GM21737 (cell line): ENCODE results near the gene HMSD.

Experiments
- ATAC-seq: cut with Tn5 transposase; IDR thresholded peaks from one replicate; pipeline ENCODE4 v1.9.1; 2021; ENCODE audit warnings: mild to moderate bottlenecking, moderate library complexity; ENCODE audit not compliant: unreplicated experiment

Gene HMSD

DNA sequence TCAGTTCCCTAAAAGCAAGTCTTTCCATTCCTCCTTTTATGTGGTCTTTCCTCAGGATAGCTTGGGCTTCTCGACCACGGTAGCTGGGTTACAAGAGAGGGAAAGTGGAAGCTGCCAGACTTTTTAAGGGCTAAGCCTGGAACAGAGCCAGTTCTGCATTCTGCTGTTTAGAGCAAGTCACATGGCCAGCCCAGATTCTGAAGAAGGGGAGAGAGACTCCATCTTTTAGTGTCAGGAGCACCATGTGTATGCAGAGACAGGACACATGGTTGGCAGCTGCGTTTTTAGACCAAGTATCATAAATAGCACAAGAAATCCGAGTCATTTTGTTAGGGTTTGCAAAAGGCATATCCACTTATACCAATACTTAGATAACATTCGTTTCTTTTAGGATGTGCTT lies 4.7 kb downstream of the HMSD start:
- no peak for ATAC-seq

DNA sequence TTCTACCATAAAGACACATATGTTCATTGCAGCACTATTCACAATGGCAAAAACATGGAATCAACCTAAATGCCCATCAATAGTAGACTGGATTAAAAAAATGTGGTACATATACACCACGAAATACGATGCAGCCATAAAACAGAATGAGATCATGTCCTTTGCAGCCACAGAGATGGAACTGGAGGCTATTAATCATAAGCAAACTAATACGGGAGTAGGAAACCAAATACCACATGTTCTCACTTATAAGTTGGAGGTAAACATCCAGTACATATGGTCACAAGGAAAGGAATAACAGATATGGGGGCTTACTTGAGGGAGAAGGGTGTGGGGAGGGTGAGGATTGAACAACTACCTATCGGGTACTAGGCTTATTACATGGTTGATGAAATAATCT lies 7.7 kb downstream of the HMSD start:
- ATAC-seq: no peak

DNA sequence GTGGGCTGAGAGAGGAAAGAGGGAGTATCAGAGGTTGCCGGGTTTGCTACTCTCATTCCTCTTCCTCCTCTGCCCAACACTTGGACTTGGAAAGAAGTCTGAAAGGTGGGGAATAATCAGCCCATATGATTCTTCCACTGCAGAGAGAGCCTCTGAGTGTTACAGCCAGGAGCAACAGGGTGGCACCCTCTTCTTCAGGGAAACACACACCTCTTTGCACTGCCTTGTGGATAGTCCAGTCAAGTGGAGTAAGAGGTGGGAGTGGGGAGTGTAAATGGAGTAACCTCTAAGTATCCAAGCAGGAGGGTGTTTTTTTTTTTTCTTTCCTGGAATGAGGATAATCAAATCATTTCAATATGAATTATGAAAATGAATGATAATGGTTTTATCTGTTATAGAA lies 11.8 kb downstream of the HMSD start:
- ATAC-seq: no peak

DNA sequence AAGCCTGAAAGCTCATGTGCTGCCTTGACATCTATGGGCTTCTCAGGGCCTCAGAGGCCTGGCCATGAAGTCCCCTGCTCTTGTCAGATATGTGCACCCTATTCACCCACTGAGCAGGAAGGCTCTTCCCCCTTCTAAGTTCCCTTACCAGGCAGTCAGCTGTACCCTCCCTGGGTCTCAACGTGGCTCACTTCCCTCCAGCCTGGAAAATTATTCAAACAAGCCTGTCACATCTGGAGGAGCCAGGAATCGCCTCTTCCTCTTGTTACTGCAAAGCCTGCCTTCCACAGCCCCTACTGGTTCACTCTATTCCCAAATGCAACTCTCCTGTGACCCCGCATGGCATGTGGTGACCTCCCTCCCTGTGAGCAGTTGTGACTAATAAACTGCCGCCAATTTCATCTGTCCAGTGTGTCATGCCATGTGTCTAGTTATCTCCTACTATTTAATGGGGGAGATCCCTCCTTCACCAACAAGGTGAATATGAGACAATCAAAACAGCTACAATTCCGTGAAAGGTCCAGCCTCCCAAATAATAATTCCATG lies 12.4 kb downstream of the HMSD start:
- no peak for ATAC-seq

DNA sequence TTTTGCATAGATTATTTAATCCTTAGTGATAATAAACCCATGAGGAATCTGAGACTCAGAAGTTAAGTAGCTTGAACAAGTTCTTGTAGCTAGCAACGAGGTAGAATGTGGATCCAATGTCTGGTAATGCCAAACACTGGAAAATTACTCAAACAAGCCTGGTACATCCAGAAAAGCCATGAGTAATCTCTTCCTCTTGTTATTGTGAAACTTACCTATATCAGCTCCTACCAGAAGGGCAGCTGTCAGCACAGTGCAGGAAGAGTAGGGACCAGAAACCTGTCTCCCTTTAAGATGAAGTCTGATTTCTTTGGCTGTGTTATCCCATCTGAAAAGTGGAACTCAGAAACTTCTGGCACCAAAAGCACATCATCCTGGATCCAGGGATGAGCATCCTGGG lies 13.0 kb downstream of the HMSD start:
- ATAC-seq: no peak

DNA sequence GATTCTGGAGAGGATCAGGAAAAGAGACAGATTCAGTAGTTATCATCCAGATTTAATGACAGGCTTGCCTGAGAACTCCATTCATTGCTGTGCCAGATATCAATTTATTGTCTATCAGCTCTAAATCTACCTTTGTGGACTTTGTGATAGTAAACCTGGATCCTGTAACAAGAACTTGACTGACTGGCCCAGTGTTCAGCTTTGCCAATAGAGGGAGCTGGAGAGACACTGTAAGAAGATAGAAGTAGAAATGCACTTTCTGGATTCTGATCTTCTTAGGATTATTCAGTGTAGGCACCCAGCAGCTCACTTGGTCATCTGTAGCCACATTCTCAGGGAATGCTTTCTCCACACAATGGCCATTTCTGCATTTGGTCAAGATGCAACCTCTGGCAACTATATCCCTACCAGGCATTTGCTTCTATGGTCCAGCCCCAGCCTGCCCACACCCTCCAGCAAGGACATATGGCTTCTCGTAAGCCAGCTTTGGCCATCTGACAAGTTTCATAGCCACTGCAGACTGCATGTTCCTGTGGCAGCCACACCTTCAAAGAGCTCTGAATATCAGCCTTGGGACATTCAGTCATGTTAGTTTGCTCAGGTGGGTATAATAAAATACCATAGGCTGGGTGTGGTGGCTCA lies 14.6 kb downstream of the HMSD start:
- ATAC-seq: peak; percentile 65

DNA sequence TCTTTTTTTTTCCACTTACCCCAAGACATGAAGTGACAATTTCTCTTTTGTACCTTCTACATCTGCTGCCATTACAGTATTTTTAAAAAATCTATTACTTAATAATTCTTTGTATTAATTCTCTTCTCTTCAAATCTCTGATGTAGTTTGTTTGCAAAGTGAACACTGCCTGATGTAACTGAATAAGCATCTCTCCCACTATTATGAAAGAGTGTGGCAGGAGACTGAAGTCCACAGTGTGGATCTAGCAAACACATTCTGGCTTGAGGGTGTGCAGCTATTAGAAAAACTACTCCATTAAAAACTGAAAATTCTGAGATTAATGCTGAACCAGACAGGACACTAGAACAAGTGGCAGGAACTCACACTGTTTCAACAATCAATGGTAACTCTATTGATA lies 15.8 kb downstream of the HMSD start:
- ATAC-seq: no peak

DNA sequence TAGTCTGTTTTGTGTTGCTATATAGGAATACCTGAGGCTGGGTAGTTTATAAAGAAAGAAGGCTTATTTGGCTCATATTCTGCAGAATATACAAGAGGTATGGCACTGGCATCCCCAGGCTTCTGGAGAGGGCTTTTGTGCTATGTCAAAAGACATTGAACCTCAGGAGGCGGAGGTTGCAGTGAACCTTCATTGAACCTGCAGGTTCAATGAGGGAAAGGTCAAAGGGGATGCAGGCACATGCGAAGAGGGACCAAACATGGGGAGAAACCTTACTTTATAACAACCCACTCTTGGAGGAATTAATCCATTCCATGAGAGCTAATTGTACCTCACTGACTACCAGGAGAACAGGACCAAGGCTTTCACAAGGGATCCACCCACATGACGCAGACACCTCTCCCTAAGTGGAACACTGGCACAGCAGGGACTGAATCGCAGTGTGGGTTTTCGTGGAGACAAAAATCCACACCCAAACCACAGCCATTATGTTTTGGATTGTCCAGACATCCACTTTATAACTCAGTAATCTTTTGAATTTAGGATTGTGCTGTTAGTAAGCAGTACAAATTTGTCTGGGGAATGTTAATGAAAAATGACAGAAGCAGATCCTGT lies 16.7 kb downstream of the HMSD start:
- ATAC-seq: no peak

DNA sequence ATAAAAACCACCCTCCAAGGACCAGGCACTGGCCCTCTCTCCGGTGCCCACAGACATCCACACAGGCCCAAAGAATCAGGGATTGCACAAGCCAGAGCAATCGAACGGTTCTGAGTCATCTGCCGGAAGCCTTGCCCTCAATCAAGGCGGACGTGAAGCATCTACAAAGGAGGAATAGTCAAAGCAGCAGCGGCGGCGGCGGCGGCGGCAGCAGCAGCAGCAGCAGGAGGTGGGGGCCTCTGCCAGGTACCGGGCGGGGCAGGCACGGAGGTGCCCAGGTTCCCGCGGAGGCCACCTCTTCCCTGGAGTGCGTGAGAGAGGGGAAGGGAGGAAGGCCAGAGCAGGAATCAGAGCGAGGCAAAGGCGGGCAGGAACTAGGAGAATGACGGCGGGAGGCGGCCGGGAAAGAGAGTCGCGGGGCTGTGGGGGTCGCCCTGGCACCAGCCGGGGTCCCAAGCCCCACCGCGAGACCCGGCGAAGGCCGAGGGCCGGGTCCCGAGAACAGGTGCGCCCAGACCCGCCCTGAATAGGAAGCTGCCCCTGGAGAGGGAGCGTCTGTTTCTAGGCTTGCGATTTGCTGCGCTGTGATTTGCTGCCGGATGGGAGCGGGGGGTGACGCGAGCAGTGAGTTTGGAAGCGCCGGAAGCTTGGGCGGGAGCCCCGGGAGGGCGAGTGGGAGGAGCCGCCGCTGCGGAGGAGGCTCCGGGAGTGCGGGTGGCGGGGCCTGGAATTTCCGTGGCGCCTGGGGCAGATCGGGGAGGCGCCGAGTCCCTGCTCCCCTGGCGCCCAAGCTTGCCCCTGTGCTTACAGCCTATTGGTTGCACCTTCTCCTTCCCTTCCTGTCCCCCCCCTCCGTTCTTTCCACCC lies 21.1 kb downstream of the HMSD start, which contains the start of gene SERPINB8:
SERPINB8 (plus strand) TSS at position 140 of the 867 bp plus-strand sequence. CDS start 8,228 bp downstream, outside the sequence.
- peak; percentile 91 for ATAC-seq

DNA sequence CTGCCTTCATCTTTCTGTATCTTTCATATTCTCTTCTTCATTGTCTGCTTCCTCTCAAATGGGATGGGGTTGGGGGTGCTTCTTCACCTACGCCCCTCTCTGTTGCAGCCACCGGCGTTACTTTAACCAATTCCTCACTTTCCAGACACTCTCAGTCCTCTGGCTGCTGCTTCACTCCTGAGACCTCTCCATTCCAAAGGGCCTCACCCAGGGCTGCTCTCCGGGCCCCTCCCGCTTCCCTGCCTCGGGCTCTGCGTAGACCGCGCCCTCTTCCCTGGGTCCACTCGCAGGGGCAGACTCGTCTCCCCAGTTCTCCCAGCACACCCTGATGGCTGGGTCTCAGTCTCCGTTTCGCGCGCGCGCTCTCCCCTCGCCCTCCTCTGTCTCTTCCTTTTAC lies 21.7 kb downstream of the HMSD start:
- peak; percentile 1 for ATAC-seq

DNA sequence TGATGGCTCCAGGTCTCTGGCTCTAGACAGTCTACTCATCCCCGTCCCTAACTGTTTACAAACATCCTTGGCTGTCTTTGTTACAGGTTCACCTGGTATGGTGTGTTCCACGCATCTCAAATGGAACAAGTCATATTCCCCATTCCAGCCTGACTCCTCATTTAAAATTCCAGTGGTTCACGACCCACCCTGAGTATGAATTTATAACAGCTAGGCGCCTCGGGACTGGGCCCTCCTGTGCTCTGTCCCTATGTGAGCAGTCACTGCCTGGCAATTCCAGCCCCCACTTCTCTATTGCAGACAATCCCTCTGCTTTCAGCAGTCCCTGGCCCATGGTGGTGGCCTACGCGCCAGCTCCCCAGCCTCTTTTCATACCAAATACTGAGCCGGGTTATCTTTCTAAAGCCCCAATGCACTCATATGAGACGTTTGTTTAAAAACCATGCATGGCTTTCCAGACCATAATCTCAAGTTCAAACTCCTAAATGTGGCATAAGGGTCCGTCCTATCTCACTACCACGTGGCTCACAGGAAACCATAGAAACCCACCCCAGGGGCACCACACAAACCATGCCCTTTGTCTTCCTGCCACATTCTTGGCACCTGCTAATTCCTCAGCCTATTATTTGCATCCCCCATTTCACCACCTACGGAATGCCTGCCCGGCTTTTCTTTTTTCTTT lies 22.4 kb downstream of the HMSD start:
- no peak for ATAC-seq

DNA sequence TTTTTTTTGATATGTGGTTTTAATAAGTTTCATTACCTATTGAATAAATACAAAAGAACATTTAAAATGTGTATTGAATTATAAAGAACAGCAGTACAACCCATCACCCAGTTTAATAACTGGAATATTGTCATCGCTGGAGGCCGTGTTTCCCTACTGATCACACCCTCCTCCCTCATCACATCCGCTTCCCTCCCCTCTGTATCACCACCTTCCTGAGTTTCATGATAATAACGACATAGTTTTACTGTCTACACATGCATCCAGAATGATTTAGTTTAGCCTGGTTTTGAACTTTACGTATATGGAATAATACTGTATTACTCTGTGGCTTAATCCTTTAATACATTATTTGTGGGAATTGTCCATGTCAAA lies 22.9 kb downstream of the HMSD start:
- ATAC-seq: no peak

DNA sequence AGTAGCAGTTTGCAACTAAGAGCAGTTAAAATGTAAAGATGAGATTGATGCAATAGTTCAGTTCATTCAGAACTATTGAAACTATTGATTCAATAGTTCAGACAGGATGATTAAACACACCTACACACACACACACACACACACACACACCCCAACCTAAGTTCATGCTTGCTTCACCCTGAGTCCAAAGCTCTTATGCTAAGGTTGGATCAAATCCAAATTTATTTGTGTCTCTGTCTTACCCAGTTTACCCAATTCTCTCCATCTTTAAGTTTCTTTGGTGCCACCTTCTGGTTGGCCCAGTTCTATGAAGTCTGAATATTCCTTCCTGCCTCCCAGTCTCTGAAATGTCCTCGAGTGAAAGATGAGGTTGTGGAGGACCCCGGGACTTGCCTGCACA lies 25.9 kb downstream of the HMSD start:
- ATAC-seq: no peak

DNA sequence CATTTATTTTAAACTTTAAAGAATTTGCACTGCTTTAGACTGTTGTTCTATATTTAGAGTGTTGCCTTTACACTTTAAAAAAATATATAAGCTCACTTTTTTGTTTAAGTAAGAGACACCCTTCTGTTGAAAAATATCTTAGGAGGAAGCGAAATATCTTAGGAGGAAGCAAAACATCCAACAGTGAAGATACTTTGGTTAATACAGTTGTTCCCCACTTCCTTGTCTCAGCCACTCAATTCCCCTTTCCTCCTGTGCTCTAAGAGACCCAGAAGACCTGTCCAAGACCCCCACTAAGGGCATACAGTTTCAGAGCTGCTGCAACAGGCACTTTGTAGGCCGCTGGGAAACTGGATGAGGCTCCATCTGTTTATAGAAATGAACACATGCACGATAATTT lies 26.5 kb downstream of the HMSD start:
- ATAC-seq: no peak

DNA sequence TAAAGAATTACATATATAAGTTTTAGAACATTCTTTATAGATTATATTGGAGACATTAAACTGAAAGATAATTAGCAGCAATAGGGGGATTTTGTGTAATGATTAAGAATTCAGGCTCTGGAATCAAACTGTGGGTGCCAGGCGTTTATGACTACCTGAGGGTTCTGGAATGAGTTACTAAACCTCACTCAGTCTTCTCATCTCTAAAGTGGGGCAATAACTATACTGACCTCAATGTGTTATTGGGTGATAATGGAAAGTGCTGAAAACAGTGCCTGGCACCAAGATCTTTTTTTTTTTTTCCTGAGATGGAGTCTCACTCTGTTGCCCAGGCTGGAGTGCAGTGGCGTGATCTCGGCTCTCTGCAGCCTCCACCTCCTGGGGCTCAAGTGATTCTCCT lies 27.9 kb downstream of the HMSD start:
- ATAC-seq: no peak

DNA sequence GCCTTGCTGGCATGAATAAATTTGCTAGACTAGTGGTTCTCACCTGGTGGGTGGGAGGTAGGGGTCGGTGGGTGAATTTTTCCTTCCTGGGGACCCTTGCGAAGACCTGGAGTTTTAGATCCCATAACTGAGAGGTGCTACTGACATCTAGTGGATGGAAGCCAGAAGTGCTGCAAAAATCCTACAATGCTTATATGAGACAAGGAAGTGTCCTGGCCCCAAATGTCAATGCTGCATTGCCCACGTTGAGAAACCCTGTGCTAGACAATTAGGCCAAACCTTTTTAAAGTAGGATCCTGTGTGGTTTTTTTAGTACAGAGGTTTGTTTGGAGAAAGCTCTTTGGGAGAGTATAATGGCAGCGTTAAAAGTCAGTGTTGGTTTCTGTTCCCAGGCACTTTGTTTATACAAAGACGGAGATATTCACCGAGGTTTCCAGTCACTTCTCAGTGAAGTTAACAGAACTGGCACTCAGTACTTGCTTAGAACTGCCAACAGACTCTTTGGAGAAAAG lies 30.4 kb downstream of the HMSD start:
- ATAC-seq: no peak

DNA sequence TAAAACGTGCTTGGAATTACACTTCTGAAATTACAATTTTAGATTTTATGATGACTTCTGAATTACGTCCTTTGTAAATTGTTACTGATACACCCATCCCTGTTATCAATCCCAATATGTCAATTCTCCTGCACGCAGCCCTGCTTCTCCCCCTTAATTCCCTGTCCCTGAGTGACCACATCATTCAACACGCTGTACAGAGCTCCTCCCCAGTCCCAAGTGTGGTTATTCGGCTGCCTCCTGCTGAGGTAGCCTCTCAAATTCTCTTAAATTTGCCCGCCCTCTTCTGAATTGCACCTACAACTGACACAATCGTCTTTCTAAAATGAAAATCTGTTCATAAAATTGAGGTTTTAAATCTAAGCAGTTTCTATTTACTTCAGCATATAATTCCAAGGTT lies 30.9 kb downstream of the HMSD start:
- ATAC-seq: no peak

DNA sequence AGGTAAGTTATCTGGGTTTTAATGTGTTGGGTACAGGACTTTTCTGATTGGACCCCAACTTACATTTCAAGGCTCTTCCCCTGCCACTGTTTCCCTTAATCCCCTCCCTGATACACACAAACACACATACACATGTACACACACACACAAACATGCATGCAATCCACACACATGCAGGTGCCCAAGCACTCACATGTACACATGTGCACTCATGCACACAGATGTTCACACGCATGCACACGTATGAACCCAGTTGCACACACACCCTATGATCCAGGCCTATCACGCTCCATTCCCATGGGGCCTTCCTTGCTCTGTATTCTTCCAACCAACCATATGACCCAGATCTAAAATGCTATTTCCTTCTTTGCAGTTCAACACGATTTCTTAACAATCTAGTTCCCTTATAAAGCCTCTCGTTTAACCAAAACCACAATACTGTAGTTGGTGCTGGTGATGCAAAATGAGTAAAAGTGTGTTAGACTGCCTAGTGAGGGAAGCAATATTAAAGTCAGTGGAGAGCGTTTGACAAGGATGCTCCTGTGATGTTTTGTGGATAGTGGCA lies 31.9 kb downstream of the HMSD start:
- ATAC-seq: no peak

DNA sequence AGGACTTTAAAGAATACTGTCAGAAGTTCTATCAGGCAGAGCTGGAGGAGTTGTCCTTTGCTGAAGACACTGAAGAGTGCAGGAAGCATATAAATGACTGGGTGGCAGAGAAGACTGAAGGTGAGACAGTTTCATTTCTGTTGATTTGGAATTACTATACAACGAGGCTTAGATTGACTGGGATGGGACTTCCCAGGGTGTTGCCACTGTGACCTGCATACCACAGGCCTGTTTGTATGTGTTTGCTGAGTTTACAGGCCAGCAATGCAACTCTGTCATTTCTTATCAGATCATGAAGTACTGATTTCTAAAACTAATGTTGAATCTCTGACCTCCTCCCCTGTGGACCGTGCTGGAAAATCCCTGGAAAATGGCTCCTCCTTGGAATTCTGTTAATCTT lies 32.6 kb downstream of the HMSD start:
- no peak for ATAC-seq

DNA sequence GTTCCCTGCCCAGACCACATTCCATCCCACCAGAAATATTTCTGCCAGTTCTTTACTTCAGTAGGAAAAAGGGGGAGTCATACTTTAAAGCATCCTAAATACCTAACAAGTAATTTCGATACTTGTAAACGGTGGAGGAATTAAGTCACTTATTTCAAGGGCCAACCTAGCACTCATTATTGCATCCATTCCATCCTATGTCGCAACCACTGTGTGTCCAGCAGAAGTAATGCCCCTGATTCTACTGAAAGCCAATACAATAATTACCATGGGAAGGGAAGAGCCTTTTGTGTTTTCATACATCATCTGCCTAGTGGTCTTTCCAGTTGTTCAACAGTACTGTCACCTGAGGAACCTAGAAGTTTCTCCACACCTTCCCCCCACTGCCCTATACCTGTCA lies 33.3 kb downstream of the HMSD start:
- ATAC-seq: no peak

DNA sequence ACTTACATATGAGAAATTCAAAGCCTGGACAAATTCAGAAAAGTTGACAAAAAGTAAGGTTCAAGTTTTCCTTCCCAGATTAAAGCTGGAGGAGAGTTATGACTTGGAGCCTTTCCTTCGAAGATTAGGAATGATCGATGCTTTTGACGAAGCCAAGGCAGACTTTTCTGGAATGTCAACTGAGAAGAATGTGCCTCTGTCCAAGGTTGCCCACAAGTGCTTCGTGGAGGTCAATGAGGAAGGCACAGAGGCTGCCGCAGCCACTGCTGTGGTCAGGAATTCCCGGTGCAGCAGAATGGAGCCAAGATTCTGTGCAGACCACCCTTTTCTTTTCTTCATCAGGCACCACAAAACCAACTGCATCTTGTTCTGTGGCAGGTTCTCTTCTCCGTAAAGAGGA lies 37.8 kb downstream of the HMSD start:
- ATAC-seq: no peak
